Pancreas (tissue), 10 donors: ENCODE measurements around the gene BCL3. TPM values are rescaled to one million over a fixed set of nuclear protein-coding genes. Genes with fewer than 3 reads are reported as not detected.
A peak's percentile ranks its signal among the peaks of the same experiment; 100 is the strongest.

ENCODE experiments used
- ATAC-seq, 4 donors: fragments of 200-7000 bp; cut with Tn5 transposase; one replicate each; pipeline versions ENCODE4 v1.8.0 to v1.9.1; 2020; ENCODE audit warnings: mild to moderate bottlenecking in 4 of 4, moderate library complexity in 4 of 4
- DNase-seq, 6 donors: peaks; one replicate each; pipeline ENCODE4 v3.0.0-alpha.2; 2020
- FAIRE-seq: peaks from 2 replicates; lab custom pipeline; 2012; peaks lifted over from hg19 to GRCh38; lab: Jason Lieb, UNC
- H3K27ac ChIP-seq, 4 donors: fragments of 200-600 bp; sonication (generic); 1 replicate in 3 of 4; 2 replicates in 1 of 4; pipeline versions ENCODE4 v1.5.0 to v1.8.0; 2020
- H3K27me3 ChIP-seq, 4 donors: fragments of 200-600 bp; one replicate each; pipeline ENCODE4 v1.8.0; 2021
- H3K36me3 ChIP-seq, 3 donors: fragments of 200-600 bp; sonication (generic) in 1 of 3; one replicate each; pipeline versions ENCODE4 v1.5.0 to v1.8.0; 2020 to 2021
- H3K4me1 ChIP-seq, 3 donors: fragments of 200-600 bp; one replicate each; pipeline ENCODE4 v1.8.0; 2021
- H3K4me3 ChIP-seq, 4 donors: fragments of 200-600 bp; sonication (generic) in 2 of 4; one replicate each; pipeline versions ENCODE4 v1.5.0 to v1.8.0; 2020 to 2021
- H3K9me3 ChIP-seq, 4 donors: fragments of 200-600 bp; one replicate each; pipeline ENCODE4 v1.8.0; 2021
- WGBS, 2 donors: extraction: QIAGEN DNeasy Blood & Tissue Kit; methylation state at CpG; one replicate each; pipeline ENCODE4 v1.1.7; 2013; 5-methylcytosine and 5-hydroxymethylcytosine counted together
- intact Hi-C, 3 donors: fragments of 100-400 bp; cut with DNase I; formaldehyde crosslinking; loops; one replicate each; pipeline versions ENCODE4 v1.11.1 to v1.14.2; 2022
- polyA plus RNA-seq, 2 donors: library from polyadenylated mRNA; stranded (reverse); fragments of 200-250 nt; gene quantifications; one replicate each; pipeline ENCODE4 v1.2.3, GENCODE V29; 2013
- total RNA-seq, 6 donors: library from RNA; stranded (reverse); fragmentation: NEBNext Ultra II Directional in 4 of 6; extraction: Animal tissue kit (Norgen Biotek cat#: 25700) in 4 of 6; gene quantifications; one replicate each; pipeline versions ENCODE4 v1.2.1 to v1.2.4, GENCODE V29; 2021 to 2023
- TF ChIP-seq, protein P1 (sequence below), 4 donors: fragments of 200-600 bp; sonication (generic) in 3 of 4; IDR thresholded peaks; one replicate each; pipeline versions ENCODE4 v1.5.0 to v1.8.0; 2021; ENCODE audit warnings: antibody characterized with exemption in 4 of 4
- donor health status: healthy with polysubstance abuse.
- donor health status: DM: no; HTN: no; CAD: no; lungs with moderate emphysema.
- donor health status: DM: no; HTN: no; CAD: no.
- donor health status: control.
- donor health status: control.
- donor health status: Bipolar disorder and iron deficiency.
- donor health status: DM: yes; HTN: yes; CAD: no.
- donor health status: DM: no; HTN: no; CAD: no.
- donor health status: DM: no; HTN: no; CAD: no.
- donor health status: DM: yes; HTN: yes; CAD: no.

BCL3 gene
- total and polyA plus RNA-seq, 8 donors, result 13.9 to 113 (median 36.5) TPM

DNA sequence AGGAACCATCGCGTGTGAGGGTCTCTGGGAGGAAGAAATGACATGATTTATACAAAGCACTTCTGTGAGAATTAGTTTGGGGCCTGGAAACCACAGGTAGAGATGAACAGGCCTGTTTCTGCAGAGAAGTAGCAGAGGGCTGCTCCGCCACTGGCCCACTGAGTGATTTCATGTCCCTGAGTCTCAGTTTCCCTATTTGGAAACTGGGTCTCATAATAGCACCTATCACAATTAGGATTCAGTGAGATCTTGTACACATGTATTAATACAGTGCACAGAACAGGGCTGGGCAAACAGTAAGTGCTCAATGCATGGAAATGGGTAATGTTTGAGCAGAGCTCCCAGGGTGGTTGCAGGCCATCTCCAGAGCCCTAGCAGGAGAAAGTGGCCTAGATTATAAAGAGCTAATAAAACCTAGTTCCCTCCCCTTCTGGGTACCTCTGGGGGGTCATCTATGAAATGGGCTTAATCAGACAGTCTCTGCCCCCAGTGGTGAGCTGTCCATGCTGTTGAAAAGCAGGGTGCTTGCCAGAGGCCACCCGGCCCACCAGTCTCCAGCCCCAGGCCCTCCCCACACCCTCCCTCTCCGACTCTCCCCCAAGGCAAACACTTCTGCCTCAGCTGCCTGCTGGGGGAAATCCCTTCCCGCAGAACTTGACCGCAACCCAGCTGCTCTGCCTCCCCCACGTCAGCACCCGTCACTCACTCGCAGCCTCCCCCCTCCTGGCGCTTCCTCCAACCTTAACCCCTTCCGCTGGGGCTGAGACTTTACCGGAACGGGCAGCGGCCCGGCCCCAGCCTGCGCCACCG is 4.5 kb downstream of the BCL3 start:
- Histone ChIP-seq H3K36me3 (peaks cover 0 to 5% (median 0%) of the 10 kb centered on the region in 3 donors), H3K27me3 (no peaks in the 10 kb centered on the region), H3K9me3 (no peaks in the 10 kb centered on the region), H3K27ac (peak overlapping the region; percentile 79 to 96 (median 83)), H3K4me1 (peaks cover 14 to 31% (median 21%) of the 10 kb centered on the region in 3 donors), H3K4me3 (peak overlapping the region in 2 of 4 donors; percentile 49 to 80)
- TF ChIP-seq, protein P1, sequence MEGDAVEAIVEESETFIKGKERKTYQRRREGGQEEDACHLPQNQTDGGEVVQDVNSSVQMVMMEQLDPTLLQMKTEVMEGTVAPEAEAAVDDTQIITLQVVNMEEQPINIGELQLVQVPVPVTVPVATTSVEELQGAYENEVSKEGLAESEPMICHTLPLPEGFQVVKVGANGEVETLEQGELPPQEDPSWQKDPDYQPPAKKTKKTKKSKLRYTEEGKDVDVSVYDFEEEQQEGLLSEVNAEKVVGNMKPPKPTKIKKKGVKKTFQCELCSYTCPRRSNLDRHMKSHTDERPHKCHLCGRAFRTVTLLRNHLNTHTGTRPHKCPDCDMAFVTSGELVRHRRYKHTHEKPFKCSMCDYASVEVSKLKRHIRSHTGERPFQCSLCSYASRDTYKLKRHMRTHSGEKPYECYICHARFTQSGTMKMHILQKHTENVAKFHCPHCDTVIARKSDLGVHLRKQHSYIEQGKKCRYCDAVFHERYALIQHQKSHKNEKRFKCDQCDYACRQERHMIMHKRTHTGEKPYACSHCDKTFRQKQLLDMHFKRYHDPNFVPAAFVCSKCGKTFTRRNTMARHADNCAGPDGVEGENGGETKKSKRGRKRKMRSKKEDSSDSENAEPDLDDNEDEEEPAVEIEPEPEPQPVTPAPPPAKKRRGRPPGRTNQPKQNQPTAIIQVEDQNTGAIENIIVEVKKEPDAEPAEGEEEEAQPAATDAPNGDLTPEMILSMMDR (IDR thresholded peaks at IDR 0.05), result no peak
- peak; percentile 88 to 97 (median 92) for DNase-seq
- intact Hi-C loops, result no loop called here
- FAIRE-seq, result no peak
- WGBS, 2 donors, result 11 to 12% methylated on average over 18 of the region's 18 CpGs
- ATAC-seq, result peak; percentile 57 to 82 (median 71)

DNA sequence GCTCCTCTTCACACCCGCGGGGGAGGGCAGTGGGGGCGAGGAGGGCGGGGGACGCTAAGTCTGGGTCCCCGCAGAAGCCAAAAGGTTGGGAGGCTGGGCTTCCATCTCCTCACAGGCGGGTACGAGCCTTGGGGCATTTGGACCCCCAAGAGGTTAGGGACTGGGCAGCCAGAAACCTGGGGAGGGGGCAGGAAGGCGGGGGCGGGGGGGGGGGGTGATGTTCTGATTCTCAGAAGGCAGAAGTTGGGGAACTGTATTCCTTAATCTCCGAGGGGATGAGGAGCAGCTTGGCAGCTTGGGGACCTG is 5.1 kb downstream of the BCL3 start:
- H3K27ac ChIP-seq, result peak overlapping the region; percentile 79 to 96 (median 83)
- no peaks in the 10 kb centered on the region for H3K27me3 ChIP-seq
- TF ChIP-seq, protein P1 (IDR thresholded peaks at IDR 0.05), result no peak
- peak overlapping the region in 2 of 4 donors; percentile 49 to 80 for H3K4me3 ChIP-seq
- peaks cover 14 to 31% (median 21%) of the 10 kb centered on the region in 3 donors for H3K4me1 ChIP-seq
- 1 to 5% methylated on average over 9 to 10 of the region's 11 CpGs for WGBS, 2 donors
- H3K9me3 ChIP-seq, result no peaks in the 10 kb centered on the region
- peaks cover 0 to 8% (median 0%) of the 10 kb centered on the region in 3 donors for H3K36me3 ChIP-seq
- intact Hi-C loops, result no loop called here
- ATAC-seq, result no peak
- FAIRE-seq, result no peak
- DNase-seq, result no peak

DNA sequence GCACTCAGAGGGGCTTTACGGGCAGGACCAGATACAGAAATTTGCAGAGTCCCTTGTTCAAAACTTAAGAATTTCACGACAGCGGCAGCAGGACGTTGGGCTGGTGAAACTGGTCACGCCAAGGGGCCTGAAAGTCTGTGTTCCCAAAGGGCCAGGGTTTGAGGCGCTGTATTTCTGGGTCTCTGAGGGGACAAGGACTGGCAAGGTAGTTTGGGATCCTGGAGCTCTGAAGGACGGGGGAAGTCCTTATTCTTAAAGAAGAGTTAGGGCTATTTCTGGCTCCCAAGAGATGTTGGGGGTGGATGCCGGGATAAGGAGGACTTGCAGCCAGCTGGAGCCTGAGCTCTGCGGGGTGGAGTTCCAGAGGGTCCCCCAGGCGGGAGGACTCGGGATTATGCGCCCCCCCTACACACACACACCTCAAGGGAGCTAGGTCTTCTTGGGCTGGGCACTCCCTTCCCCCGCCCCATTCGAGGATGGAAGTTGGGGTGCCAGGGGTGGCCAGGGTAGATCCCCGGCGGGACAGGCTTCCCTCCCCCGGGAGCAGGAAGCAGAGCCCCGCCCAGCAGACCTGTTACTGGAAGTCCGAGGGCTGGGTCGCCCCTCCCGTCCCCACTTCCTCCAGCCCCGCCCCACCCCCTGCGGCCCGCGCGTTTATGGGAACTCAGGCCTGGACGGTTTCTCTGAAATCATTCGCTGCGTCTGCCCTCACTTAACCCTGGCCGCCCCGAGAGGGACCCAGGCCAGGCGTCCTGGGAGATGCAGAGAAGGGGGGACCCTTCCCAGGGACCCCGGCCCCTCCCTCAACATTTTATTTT is 5.6 kb downstream of the BCL3 start:
- Histone ChIP-seq H3K36me3 (peaks cover 0 to 8% (median 0%) of the 10 kb centered on the region in 3 donors), H3K4me1 (peaks cover 14 to 31% (median 21%) of the 10 kb centered on the region in 3 donors), H3K9me3 (no peaks in the 10 kb centered on the region), H3K27me3 (no peaks in the 10 kb centered on the region), H3K27ac (peak overlapping the region; percentile 79 to 96 (median 83)), H3K4me3 (peak overlapping the region; percentile 13 to 80 (median 32))
- peak; percentile 65 to 81 (median 72) for ATAC-seq
- intact Hi-C loops, result no loop called here
- DNase-seq, result peak; percentile 88 to 96 (median 94)
- FAIRE-seq, result no peak
- TF ChIP-seq, protein P1 (IDR thresholded peaks at IDR 0.05), result no peak
- 1 to 3% methylated on average over 28 to 33 of the region's 33 CpGs for WGBS, 2 donors

DNA sequence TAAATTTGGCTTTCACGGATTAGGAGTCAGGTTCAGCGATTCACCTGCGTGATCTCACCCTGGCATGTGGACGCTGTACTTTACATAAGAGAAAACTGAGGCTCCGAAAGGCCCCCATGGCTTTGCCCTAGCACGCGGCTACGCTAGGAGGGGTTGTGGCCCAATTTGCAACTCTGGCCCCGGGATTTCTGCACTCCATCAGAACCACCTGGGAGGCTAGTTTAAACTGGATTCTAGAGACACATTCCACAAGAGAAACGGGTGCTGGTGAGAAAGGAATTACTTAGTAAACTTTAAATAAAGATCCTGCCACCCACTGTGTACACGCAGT is 6.2 kb downstream of the BCL3 start:
- no peak for DNase-seq
- TF ChIP-seq, protein P1 (IDR thresholded peaks at IDR 0.05), result no peak
- Histone ChIP-seq H3K36me3 (peaks cover 0 to 8% (median 0%) of the 10 kb centered on the region in 3 donors), H3K4me1 (peaks cover 14 to 31% (median 21%) of the 10 kb centered on the region in 3 donors), H3K27me3 (no peaks in the 10 kb centered on the region), H3K4me3 (peak overlapping the region in 2 of 4 donors; percentile 49 to 80), H3K27ac (peak overlapping the region; percentile 79 to 96 (median 83)), H3K9me3 (no peaks in the 10 kb centered on the region)
- no peak for FAIRE-seq
- 17% methylated on average over 11 of the region's 11 CpGs for WGBS, 2 donors
- intact Hi-C loops, result no loop called here
- no peak for ATAC-seq
